Measurements from ENCODE around the gene ENAM.

DNA sequence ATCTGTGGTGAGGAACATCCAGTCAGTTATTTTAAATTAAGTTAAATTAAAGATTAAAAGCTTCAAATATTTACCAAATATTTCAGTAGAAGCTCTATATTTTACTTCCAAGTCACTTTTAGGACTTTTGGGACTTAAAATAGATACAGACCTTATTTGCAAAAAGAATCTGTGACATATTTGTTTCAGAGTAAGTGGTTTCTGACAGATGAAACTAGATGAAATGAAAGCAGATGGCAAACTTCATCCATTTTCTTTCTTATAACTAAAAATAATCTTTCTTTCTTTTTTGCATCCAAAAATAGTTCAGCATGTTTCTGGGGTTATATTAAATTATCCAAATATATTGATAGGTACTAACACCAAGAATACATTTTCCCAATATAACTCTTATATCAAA, 53.2 kb downstream of the ENAM start:
- TF ChIP-seq TAF1 (IDR thresholded peaks at IDR 0.05; ENCODE audit: low read depth) (no peak), CEBPB (IDR thresholded peaks at IDR 0.05) (no peak), NFIC (IDR thresholded peaks at IDR 0.05) (no peak), CREB1 (IDR thresholded peaks at IDR 0.05; ENCODE audit: low read depth) (no peak), RAD21 (IDR thresholded peaks at IDR 0.05; ENCODE audit: low read depth) (no peak)
- TF ChIP-seq, protein P1, sequence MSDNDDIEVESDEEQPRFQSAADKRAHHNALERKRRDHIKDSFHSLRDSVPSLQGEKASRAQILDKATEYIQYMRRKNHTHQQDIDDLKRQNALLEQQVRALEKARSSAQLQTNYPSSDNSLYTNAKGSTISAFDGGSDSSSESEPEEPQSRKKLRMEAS (IDR thresholded peaks at IDR 0.05) = no peak
- TF ChIP-seq, protein P2, sequence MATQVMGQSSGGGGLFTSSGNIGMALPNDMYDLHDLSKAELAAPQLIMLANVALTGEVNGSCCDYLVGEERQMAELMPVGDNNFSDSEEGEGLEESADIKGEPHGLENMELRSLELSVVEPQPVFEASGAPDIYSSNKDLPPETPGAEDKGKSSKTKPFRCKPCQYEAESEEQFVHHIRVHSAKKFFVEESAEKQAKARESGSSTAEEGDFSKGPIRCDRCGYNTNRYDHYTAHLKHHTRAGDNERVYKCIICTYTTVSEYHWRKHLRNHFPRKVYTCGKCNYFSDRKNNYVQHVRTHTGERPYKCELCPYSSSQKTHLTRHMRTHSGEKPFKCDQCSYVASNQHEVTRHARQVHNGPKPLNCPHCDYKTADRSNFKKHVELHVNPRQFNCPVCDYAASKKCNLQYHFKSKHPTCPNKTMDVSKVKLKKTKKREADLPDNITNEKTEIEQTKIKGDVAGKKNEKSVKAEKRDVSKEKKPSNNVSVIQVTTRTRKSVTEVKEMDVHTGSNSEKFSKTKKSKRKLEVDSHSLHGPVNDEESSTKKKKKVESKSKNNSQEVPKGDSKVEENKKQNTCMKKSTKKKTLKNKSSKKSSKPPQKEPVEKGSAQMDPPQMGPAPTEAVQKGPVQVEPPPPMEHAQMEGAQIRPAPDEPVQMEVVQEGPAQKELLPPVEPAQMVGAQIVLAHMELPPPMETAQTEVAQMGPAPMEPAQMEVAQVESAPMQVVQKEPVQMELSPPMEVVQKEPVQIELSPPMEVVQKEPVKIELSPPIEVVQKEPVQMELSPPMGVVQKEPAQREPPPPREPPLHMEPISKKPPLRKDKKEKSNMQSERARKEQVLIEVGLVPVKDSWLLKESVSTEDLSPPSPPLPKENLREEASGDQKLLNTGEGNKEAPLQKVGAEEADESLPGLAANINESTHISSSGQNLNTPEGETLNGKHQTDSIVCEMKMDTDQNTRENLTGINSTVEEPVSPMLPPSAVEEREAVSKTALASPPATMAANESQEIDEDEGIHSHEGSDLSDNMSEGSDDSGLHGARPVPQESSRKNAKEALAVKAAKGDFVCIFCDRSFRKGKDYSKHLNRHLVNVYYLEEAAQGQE (IDR thresholded peaks at IDR 0.05; ENCODE audit: low read depth) = no peak
